HG02885 (cell line): ENCODE results near the gene CTSG.
A peak's percentile ranks its signal among the peaks of the same experiment; 100 is the strongest.
"Not testable (repeated sequence)": the region's sequence is repeated elsewhere in the genome, so short reads cannot be mapped to it uniquely, and the experiment has no call there.

Experiments
- ATAC-seq: cut with Tn5 transposase; IDR thresholded peaks from one replicate; pipeline ENCODE4 v1.9.1; 2021; ENCODE audit warnings: mild to moderate bottlenecking; ENCODE audit not compliant: unreplicated experiment, poor library complexity

The CTSG gene

DNA sequence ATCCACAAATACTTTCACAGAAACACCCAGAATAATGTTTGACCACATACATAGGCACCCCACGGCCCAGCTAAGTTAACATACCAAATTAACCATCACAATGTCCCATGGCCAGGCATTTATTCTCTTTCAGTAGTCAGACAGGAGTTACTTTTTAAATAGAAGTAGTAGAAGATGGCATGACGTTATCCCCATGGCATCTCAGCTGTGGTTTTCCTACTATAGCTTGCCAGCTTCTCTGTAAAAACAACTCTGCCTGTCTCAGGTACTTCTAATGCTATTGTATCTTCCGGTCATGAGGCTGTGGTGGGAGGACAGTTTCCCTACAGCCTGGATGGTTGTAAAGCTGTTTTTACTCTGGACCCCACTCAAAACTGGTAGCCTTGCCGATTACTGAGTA lies 19.3 kb downstream of the CTSG start:
- ATAC-seq, result no peak

DNA sequence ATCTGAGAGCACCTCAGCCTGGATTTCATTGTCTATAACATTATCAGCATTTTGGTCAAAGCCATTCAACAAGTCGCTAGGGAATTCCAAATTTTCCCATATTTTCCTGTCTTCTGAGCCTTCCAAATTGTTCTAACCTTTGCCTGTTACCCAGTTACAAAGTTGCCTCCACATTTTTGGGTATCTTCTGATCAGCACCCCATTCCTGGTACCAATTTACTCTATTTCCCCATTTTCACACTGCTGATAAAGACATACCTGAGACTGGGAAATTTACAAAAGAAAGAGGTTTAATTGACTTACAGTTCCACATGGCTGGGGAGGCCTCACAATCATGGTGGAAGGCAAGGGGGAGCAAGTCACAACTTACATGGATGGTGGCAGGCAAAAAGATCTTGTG lies 27.0 kb downstream of the CTSG start:
- ATAC-seq, result not testable (repeated sequence)

DNA sequence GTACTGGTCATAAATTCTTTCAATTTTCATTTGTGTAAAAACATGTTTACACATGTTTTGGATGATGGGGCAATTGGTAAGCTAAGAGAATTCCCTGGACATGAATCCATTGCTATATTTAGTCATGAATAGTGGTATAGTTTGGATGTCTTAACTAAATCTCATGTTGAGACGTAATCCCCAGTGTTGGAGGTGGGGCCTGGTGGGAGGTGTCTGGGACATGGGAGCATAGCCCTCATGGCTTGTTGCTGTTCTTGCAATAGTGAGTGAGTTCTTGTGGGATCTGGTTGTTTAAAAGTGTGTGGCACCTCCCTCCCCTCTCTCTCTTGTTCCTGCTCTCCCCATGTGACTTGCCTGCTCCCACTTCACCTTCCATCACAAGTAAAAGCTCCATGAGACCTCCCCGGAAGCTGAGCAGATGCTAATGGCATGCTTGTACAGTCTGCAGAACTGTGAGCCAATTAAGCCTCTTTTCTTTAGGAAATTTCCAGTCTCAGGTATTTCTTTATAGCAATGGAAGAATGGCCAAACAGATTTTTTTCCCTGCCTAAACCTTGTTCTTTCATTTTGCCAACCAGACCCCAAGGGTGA lies 33.6 kb downstream of the CTSG start:
- ATAC-seq, result no peak

DNA sequence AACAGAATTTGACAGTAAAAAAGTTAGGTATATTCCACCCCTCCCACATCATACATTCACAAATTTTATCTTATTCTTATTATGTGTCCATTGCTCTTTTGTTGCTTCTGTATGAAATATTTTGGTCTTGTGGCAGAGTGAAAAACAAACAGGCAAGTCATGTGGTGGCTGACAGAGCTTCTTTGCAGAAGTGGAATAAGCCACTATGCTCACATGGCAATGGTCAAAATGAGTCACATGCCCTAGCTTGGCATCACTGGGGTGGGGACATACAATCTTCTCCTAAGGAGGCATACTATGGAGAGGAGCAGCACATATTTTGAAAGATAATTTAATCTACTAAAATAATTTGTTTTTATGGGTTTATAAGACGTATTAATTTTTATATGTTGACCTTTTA lies 40.3 kb downstream of the CTSG start:
- peak; percentile 43 for ATAC-seq

DNA sequence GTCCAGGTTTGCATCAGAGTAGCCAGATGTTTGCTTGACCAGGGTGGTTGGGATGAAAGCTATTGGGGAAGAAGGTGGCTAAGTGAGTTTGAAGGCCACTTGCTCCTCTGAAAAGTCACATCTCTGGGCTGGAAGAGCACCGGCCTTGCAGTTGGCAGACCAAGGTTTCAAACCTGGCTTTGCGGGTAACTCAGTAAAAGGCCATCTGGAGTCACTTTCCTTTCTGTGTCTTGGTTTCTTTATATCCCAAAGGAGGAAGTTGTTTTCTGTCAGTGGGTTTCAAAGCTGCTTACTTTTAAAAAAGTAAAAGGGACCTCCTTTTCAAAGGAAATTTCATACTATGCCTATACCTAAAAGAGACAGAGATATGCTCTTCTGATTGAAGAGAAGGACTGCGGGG lies 41.8 kb downstream of the CTSG start:
- ATAC-seq, result no peak

DNA sequence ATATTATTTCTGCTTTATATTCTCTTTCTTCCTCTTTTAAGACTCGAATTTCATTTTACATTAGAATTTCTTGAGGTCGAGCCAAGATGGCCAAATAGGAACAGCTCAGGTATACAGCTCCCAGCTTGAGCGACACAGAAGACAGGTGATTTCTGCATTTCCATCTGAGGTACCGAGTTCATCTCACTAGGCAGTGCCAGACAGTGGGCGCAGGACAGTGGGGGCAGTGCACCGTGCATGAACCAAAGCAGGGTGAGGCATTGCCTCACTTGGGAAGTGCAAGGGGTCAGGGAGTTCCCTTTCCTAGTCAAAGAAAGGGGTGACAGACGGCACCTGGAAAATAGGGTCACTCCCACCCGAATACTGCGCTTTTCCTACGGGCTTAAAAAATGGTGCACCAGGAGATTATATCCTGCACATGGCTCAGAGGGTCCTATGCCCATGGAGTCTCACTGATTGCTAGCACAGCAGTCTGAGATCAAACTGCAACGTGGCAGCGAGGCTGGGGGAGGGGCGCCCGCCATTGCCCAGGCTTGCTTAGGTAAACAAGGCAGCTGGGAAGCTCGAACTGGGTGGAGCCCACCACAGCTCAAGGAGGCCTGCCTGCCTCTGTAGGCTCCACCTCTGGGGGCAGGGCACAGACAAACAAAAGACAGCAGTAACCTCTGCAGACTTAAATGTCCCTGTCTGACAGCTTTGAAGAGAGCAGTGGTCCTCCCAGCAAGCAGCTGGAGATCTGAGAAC lies 50.0 kb downstream of the CTSG start:
- ATAC-seq, result not testable (repeated sequence)
